HG03139 (cell line): ENCODE results near the gene RNF34.
A peak's percentile ranks its signal among the peaks of the same experiment; 100 is the strongest.
"Not testable (repeated sequence)": the region's sequence is repeated elsewhere in the genome, so short reads cannot be mapped to it uniquely, and the experiment has no call there.

Source experiments
- ATAC-seq: cut with Tn5 transposase; IDR thresholded peaks from one replicate; pipeline ENCODE4 v1.9.1; 2021; ENCODE audit not compliant: unreplicated experiment

The RNF34 gene, protein sequence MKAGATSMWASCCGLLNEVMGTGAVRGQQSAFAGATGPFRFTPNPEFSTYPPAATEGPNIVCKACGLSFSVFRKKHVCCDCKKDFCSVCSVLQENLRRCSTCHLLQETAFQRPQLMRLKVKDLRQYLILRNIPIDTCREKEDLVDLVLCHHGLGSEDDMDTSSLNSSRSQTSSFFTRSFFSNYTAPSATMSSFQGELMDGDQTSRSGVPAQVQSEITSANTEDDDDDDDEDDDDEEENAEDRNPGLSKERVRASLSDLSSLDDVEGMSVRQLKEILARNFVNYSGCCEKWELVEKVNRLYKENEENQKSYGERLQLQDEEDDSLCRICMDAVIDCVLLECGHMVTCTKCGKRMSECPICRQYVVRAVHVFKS

GRCh38 chr12:121399391-121400331 lies at the start of gene RNF34:
Gene RNF34, plus strand, starts transcription at chr12:121400118. Its CDS starts 95 bp downstream, at chr12:121400213.
- ATAC-seq, result peak; percentile 90

DNA sequence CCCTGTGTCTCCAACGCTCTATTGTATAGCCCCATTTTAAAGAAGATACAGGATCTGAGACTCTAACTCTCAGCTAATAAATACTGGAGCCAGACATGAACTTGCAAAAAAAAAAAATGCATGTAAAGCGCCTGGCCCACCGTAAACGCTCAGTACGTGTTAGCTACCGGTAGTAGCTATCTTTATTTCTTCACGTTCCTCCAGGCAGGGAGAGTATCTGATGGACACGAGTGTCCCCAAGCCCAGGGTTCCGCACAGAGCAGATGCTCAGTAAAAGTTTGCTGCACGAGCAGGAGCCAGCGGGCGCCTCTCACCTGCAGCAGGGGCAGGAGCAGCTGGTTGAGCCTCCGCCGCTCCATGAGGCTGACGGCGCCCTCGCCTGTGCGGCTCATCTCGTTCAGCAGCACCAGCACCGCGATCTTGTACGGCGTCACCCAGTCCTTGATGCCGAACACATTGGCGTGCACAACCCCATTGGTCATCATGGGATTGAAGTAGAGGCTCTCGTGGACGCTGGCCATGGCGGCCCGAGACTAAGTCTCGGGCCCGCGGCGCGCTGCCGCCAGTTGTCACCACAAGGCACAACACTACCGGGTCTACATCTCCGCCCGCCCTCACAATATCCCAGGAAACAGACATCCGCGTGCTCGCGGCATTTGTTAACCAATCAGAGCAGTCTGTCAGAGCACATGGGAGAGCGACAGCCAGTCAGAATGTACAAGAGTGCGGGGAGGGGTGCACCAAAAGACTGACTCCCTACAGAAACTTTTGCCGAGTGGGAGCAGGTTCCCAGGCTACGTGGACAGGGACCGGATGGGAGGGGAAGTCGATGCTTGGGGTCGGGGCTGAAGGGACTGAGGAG lies 47.9 kb upstream of the RNF34 start, which contains the start of gene ANAPC5:
ANAPC5 (minus strand) TSS at position 592 of the 862 bp plus-strand sequence; CDS start at position 521, 71 bp downstream.
- peak; percentile 98 for ATAC-seq

GRCh38 chr12:121352682-121353018 lies 47.3 kb upstream of the RNF34 start:
- no peak for ATAC-seq

DNA sequence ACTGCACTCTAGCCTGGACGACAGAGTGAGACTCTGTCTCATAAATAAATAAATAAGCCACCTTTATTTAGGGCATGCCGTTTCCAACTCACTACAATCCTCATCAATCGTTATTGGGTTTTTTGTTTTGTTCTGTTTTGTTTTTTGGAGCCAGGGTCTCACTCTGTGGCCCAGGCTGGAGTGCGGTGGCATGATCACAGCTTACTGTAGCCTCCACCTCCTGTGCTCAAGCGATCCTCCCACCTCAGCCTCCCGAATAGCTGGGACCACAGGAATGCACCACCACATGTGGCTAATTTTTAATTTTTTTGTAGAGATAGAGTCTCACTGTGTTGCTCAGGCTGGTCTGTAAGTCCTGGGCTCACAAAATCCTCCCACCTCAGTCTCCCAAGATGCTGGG lies 44.1 kb upstream of the RNF34 start:
- no peak for ATAC-seq

- ATAC-seq, result no peak
These were observed 43.3 kb upstream of the RNF34 start for GRCh38 chr12:121356657-121357056.

- ATAC-seq, result no peak
These were observed 42.6 kb upstream of the RNF34 start for GRCh38 chr12:121357331-121357730.

- ATAC-seq, result no peak
These were observed 41.8 kb upstream of the RNF34 start for GRCh38 chr12:121358073-121358472.

- ATAC-seq, result no peak
These were observed 35.2 kb upstream of the RNF34 start for GRCh38 chr12:121364683-121365121.

- no peak for ATAC-seq
These were observed 34.4 kb upstream of the RNF34 start for GRCh38 chr12:121365416-121366062.

DNA sequence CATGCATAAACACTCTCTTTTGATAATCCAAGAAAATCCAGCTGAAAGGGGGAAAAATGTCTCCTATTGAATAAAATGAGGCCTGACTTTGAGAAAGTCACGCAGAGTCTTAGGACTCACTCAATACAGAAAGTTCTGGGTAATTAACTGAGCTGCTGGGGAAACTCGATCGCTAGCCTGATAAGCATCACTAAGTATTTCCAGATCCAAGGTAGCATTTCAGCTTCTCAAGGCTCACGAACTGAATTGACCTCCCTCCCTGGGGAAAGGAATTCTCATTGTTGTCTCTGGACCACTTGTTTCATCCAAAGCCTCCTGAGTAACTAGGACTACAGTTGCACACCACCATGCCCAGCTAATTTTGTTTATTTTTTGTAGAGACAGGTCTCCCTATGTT lies 33.9 kb upstream of the RNF34 start:
- no peak for ATAC-seq

DNA sequence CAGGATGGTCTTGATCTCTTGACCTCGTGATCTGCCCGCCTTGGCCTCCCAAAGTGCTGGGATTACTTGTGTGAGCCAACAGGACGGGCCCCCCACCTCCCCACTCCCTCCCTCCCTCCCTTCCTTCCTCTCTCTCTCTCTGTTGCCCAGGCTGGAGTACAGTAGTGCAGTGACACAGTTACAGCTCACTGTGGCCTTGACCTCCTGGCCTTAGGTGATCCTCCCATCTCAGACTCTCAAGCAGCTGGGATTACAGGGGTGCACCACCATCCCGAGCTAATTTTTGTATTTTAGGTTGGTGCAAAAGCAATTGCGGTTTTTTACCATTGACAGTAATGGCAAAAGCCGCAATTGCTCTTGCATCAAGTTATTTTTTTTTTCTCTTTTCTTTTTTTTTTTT lies 28.5 kb upstream of the RNF34 start:
- ATAC-seq, result no peak

GRCh38 chr12:121373755-121374154 lies 26.2 kb upstream of the RNF34 start:
- ATAC-seq, result no peak

DNA sequence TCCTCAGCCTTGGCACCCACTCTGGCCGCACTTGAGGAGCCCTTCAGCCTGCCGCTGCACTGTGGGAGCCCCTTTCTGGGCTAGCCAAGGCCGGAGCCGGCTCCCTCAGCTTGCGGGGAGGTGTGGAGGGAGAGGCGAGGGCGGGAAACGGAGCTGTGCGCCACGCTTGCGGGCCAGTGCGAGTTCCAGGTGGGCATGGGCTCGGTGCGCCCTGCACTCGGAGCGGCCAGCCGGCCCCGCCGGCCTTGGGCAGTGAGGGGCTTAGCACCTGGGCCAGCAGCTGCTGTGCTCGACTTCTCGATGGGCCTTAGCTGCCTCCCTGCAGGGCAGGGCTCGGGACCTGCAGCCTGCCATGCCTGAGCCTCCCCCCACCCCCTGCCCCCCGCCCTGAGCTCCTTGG lies 25.6 kb upstream of the RNF34 start:
- not testable (repeated sequence) for ATAC-seq

DNA sequence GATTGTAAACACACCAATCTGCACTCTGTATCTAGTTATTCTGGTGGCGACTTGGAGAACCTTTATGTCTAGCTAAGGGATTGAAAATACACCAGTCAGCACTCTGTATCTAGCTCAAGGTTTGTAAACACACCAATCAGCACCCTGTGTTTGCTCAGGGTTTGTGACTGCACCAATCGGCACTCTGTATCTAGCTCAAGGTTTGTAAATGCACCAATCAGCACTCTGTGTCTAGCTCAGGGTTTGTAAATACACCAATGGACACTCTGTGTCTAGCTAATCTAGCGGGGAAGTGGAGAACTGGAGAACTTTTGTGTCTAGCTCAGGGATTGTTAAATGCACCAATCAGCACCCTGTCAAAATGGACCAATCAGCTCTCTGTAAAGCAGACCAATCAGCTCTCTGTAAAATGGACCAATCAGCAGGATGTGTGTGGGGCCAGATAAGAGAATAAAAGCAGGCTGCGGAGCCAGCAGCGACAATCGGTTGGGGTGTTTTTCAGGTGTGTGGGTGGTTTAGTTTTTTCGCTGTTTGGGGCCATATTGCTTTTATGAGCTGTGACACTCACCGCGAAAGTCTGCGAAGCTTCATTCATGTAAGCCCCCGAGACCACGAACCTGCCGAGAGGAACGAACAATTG lies 24.9 kb upstream of the RNF34 start:
- ATAC-seq, result not testable (repeated sequence)

GRCh38 chr12:121376754-121377697 lies 22.9 kb upstream of the RNF34 start:
- ATAC-seq, result no peak

DNA sequence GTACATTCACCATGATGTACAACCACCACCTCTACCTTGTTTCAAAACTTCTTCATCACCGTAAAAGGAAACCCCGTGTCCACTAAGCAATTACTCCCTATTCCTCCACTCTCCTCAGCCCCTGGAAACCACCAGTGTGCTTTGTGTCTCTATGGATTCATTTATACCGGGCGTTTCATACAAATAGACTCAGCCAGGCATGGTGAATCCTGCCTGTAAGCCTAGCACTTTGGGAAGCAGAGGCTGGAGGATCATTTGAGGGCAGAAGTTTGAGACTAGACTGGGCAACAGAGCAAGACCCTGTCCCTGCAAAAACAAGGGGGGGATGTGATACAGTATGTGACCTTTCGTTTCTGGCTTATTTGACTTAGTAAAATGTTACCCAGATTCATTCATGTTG lies 21.2 kb upstream of the RNF34 start:
- ATAC-seq, result no peak

DNA sequence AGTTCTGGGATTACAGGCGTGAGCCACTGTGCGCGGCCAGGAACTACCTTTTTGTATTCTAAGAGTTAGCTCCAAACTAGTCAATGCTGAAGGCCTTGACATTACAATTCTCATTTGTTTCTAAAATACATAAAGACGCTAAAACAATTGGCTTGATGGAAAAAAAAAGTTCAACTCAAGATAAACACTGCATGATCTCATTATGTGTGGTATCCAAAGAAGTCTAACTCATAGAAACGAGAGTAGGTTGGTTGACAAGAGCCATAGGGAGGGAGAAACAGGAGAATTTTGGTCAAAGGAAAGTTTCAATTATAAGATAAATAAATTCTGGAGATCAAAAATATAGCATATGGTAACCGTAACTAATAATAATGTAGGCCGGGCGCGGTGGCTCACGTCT lies 20.0 kb upstream of the RNF34 start:
- no peak for ATAC-seq

DNA sequence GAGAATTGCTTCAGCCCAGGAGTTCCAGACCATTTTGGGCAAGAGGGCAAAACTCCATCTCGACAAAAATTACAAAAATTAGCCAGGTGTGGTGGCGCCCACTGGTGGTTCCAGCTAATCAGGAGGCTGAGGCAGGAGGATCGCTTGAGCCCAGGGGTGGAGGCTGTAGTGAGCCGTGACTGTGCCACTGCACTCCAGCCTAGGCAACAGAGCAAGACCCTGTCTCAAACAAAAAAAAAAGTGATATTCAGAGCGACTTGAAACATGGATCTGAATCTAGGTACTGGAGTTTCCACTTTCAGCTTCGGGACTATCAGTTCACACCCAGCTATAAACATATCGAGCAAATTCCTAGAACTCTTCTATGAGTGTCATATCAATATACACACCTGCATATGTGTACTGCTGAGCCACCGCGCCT lies 16.3 kb upstream of the RNF34 start:
- no peak for ATAC-seq

- ATAC-seq, result not testable (repeated sequence)
These were observed 15.0 kb upstream of the RNF34 start for GRCh38 chr12:121384891-121385290.
